PFSK-1 (cell line): Measurements from ENCODE around the gene FAAP20.

ENCODE experiments used
- FOXP2 ChIP-seq: optimal IDR thresholded peaks from 2 replicates; pipeline ENCODE3; 2011; ENCODE audit warnings: borderline replicate concordance, control low read depth, inconsistent platforms; ENCODE audit not compliant: insufficient read depth; ENCODE audit errors: extremely low read length, extremely low read depth
- POLR2AphosphoS5 ChIP-seq: IDR thresholded peaks from 2 replicates; pipeline ENCODE4 v1.6.1; 2012; ENCODE audit warnings: low read depth, mild to moderate bottlenecking, control low read depth, low read length, moderate library complexity
- SIN3A ChIP-seq: IDR thresholded peaks from 2 replicates; pipeline ENCODE4 v1.6.1; 2012; ENCODE audit warnings: mild to moderate bottlenecking, low read length, moderate library complexity, borderline replicate concordance; ENCODE audit not compliant: insufficient read depth
- TAF1 ChIP-seq: IDR thresholded peaks from 2 replicates; pipeline ENCODE4 v1.6.1; 2012; ENCODE audit warnings: low read length, control low read depth, borderline replicate concordance; ENCODE audit not compliant: insufficient read depth
- TF ChIP-seq, protein P1 (sequence below), 2 experiments: IDR thresholded peaks; 2 replicates each; pipeline versions ENCODE4 v1.6.1 to v1.8.0; 2011 to 2012; ENCODE audit warnings: low read depth in 2 of 2, low read length in 2 of 2, control low read depth in 1 of 2, inconsistent platforms in 1 of 2, mild to moderate bottlenecking in 1 of 2, moderate library complexity in 1 of 2; ENCODE audit not compliant: insufficient read depth in 1 of 2

DNA sequence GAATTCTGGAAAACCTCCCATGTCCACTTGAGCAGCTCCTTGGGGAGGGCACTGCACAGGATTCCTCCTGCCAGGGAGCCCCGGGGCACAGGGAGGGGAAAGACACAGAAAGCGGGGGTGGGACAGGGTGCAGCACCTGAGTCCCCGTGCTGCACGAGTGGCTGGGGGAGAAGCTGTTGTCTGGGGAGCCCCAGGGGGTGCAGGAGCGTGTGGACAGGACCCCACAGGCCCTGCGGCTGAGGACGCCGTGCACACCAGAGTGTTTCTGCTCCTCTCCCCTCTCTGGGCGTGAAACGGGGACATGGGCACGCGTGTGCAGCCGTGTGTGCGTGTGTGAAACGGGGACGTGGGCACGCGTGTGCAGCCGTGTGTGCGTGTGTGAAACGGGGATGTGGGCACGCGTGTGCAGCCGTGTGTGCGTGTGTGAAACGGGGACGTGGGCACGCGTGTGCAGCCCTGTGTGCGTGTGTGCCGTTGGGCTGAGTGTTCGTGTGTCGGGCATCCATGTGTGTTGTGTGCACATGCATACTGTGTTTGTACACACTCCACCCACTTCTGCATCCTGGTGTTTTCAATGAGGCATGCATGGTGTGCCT, 21.9 kb downstream of the FAAP20 start:
- TF ChIP-seq POLR2AphosphoS5: no peak
- no peak for TF ChIP-seq SIN3A
- TF ChIP-seq, protein P1, sequence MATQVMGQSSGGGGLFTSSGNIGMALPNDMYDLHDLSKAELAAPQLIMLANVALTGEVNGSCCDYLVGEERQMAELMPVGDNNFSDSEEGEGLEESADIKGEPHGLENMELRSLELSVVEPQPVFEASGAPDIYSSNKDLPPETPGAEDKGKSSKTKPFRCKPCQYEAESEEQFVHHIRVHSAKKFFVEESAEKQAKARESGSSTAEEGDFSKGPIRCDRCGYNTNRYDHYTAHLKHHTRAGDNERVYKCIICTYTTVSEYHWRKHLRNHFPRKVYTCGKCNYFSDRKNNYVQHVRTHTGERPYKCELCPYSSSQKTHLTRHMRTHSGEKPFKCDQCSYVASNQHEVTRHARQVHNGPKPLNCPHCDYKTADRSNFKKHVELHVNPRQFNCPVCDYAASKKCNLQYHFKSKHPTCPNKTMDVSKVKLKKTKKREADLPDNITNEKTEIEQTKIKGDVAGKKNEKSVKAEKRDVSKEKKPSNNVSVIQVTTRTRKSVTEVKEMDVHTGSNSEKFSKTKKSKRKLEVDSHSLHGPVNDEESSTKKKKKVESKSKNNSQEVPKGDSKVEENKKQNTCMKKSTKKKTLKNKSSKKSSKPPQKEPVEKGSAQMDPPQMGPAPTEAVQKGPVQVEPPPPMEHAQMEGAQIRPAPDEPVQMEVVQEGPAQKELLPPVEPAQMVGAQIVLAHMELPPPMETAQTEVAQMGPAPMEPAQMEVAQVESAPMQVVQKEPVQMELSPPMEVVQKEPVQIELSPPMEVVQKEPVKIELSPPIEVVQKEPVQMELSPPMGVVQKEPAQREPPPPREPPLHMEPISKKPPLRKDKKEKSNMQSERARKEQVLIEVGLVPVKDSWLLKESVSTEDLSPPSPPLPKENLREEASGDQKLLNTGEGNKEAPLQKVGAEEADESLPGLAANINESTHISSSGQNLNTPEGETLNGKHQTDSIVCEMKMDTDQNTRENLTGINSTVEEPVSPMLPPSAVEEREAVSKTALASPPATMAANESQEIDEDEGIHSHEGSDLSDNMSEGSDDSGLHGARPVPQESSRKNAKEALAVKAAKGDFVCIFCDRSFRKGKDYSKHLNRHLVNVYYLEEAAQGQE (IDR thresholded peaks at IDR 0.05; ENCODE audit: insufficient read depth in 1 of 2, low read depth in 2 of 2, low read length in 2 of 2): no peak
- no peak for TF ChIP-seq TAF1
- TF ChIP-seq FOXP2: no peak
